Uterus (tissue), 4 donors: ENCODE data around the gene SLC7A6OS. TPM values are rescaled to one million over a fixed set of nuclear protein-coding genes. Genes with fewer than 3 reads are reported as not detected.

Source experiments
- DNase-seq, 2 donors: peaks; one replicate each; pipeline ENCODE4 v3.0.0-alpha.2; 2019 to 2020
- H3K27ac ChIP-seq, 2 donors: fragments of 200-600 bp; sonication (generic); 1 replicate in 1 of 2; 2 replicates in 1 of 2; pipeline ENCODE4 v1.5.1; 2016 to 2018
- H3K27me3 ChIP-seq, 2 donors: fragments of 200-600 bp; sonication (generic); one replicate each; pipeline ENCODE4 v1.5.1; 2018 to 2019; ENCODE audit warnings: control low read depth in 1 of 2
- H3K36me3 ChIP-seq, 2 donors: fragments of 200-600 bp; sonication (generic); one replicate each; pipeline ENCODE4 v1.5.1; 2019; ENCODE audit warnings: control low read depth in 1 of 2
- H3K4me1 ChIP-seq, 2 donors: fragments of 200-600 bp; sonication (generic); one replicate each; pipeline ENCODE4 v1.5.1; 2018 to 2019; ENCODE audit warnings: control low read depth in 1 of 2
- H3K4me3 ChIP-seq, 2 donors: fragments of 200-600 bp; sonication (generic); 1 replicate in 1 of 2; 2 replicates in 1 of 2; pipeline ENCODE4 v1.5.1; 2018 to 2019; ENCODE audit warnings: mild to moderate bottlenecking in 1 of 2
- H3K9me3 ChIP-seq, 2 donors: fragments of 200-600 bp; sonication (generic); one replicate each; pipeline ENCODE4 v1.5.1; 2019; ENCODE audit warnings: control low read depth in 1 of 2
- CTCF ChIP-seq, 4 experiments: fragments of 200-600 bp in 2 of 4; fragments of 450-650 bp in 2 of 4; sonication (generic) in 2 of 4; IDR thresholded peaks; one replicate each; pipeline ENCODE4 v1.5.1; 2016 to 2019; ENCODE audit warnings: antibody characterized with exemption in 4 of 4, mild to moderate bottlenecking in 2 of 4, moderate library complexity in 1 of 4
- POLR2A ChIP-seq, 2 donors: fragments of 450-650 bp; IDR thresholded peaks; one replicate each; pipeline ENCODE4 v1.6.1; 2016; ENCODE audit warnings: antibody characterized with exemption in 2 of 2, mild to moderate bottlenecking in 1 of 2, moderate library complexity in 1 of 2
- intact Hi-C: fragments of 100-400 bp; cut with DNase I; formaldehyde crosslinking; loops from one replicate; pipeline ENCODE4 v1.15.1; 2023; ENCODE audit warnings: low total_unique reads
- small RNA-seq: library from RNA; depleted of rRNA; stranded (forward); fragments of <200 nt; gene quantifications from one replicate; pipeline ENCODE3, GENCODE V24; 2016
- total RNA-seq, 4 donors: library from RNA; depleted of rRNA in 3 of 4; stranded (reverse); fragments of >200 nt in 3 of 4; gene quantifications; one replicate each; pipeline versions ENCODE4 v1.1.0 to v1.2.4, GENCODE V29; 2014 to 2023
- donor health status: DM: yes; HTN: yes; CAD: no.

SLC7A6OS gene
- total RNA-seq, 4 donors from 2014 or later, result 7.6 to 18.9 (median 13.4) TPM

GRCh38 chr16:68251832-68252231 is 58.9 kb downstream of the SLC7A6OS start:
- Histone ChIP-seq H3K27ac (no peak overlapping the region), H3K36me3 (no peaks in the 10 kb centered on the region), H3K27me3 (no peaks in the 10 kb centered on the region), H3K9me3 (no peaks in the 10 kb centered on the region), H3K4me3 (no peak overlapping the region), H3K4me1 (no peaks in the 10 kb centered on the region)
- no peak for TF ChIP-seq CTCF (IDR thresholded peaks at IDR 0.05)
- TF ChIP-seq POLR2A (IDR thresholded peaks at IDR 0.05), result no peak
- intact Hi-C loops, result no loop called here
- DNase-seq, result no peak

DNA sequence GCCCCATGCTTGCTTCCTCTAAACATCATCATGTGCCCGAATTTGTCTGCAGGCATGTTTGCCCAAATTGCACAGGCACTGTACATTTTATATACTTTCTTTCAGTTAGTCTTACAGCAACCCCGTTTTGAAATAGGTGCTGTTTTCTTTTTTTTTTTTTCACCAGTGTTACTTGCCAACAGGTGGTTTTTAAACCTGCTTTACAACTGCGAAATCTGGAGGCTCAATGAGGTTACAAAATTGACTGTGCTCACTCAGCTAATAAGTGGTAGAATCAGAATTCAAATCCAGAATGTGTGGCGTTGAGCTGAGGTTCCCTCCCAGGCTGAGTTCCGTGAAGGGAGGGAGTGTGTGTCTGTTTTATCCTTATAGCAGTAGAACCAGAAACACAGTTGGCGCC is 59.8 kb downstream of the SLC7A6OS start:
- Histone ChIP-seq H3K27ac (no peak overlapping the region), H3K36me3 (no peaks in the 10 kb centered on the region)

DNA sequence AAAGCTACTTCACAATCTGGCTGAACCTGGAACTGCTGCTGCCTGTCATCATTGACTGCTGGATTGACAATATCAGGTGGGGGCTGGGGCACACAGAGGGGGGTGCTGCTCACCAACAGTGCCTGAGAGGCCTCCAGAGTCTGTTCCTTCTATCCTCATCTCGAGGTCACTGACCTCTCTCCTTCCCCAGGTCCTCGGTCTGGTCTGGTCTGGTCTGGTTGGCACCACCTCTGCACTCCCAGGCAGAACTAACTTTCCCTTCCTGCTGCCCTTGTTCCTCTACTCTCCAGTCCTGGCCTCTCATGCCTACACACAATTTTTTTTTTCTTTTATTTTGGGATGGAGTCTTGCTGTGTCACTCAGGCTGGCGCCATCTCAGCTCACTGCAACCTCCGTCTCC is 61.4 kb downstream of the SLC7A6OS start:
- DNase-seq, result no peak
- intact Hi-C loops, result no loop called here
- peaks cover 0 to 10% of the 10 kb centered on the region in 2 donors for H3K4me1 ChIP-seq
- no peak overlapping the region for H3K27ac ChIP-seq
- no peaks in the 10 kb centered on the region for H3K27me3 ChIP-seq
- TF ChIP-seq CTCF (IDR thresholded peaks at IDR 0.05) (no peak), POLR2A (IDR thresholded peaks at IDR 0.05) (no peak)
- H3K4me3 ChIP-seq, result no peak overlapping the region
- no peaks in the 10 kb centered on the region for H3K9me3 ChIP-seq
- H3K36me3 ChIP-seq, result no peaks in the 10 kb centered on the region

More for the DNA sequence above, 59.8 kb downstream of the SLC7A6OS start:
- no peak for DNase-seq
- Histone ChIP-seq H3K27me3 (no peaks in the 10 kb centered on the region), H3K4me3 (no peak overlapping the region), H3K9me3 (no peaks in the 10 kb centered on the region), H3K4me1 (peaks cover 0 to 8% of the 10 kb centered on the region in 2 donors)
- intact Hi-C loops, result no loop called here
- TF ChIP-seq CTCF (IDR thresholded peaks at IDR 0.05) (no peak), POLR2A (IDR thresholded peaks at IDR 0.05) (no peak)

Small RNA genes lying within 50 kb of the gene (small RNA-seq; reads per million reads assigned to genes)
- not detected for gene RNU4-30P
- gene RNU6-1262P, result not detected

Other genes starting within 250 kb of the SLC7A6OS start
- 10 to 100 TPM; 22.6 to 74.0 (median 48.4) TPM for gene NFATC3, start 225.6 kb downstream of the SLC7A6OS start, total RNA-seq
- gene ESRP2, start 74.8 kb downstream of the SLC7A6OS start, total RNA-seq, result 1 to 10 TPM in 1 of 4 donors, under 1 TPM in 3; 0.26 to 5.3 (median 0.50) TPM
- gene PLA2G15, start 65.6 kb downstream of the SLC7A6OS start, total RNA-seq, result 10 to 100 TPM in 2 of 4 donors, 1 to 10 TPM in 1, under 1 TPM in 1; 0.51 to 22.3 (median 7.9) TPM
- gene SLC7A6, start 46.4 kb downstream of the SLC7A6OS start, total RNA-seq, result 10 to 100 TPM in 2 of 4 donors, 1 to 10 TPM in 2; 6.8 to 40.0 (median 19.6) TPM
- 100 to 1,000 TPM in 1 of 4 donors, 10 to 100 TPM in 2, 1 to 10 TPM in 1; 8.2 to 111 (median 66.9) TPM for gene PRMT7, start 73 bp upstream of the SLC7A6OS start, total RNA-seq
- gene SMPD3, start 137.6 kb upstream of the SLC7A6OS start, total RNA-seq, result 1 to 10 TPM in 2 of 4 donors, under 1 TPM in 2; under 0.01 to 2.6 (median 0.75) TPM
- 10 to 100 TPM; 19.1 to 81.4 (median 31.9) TPM for gene ZFP90, start 228.3 kb upstream of the SLC7A6OS start, total RNA-seq